HL-60 (cell line): ENCODE data around the gene NPAS1.

Source experiments
- CTCF ChIP-seq: IDR thresholded peaks from one replicate; pipeline ENCODE4 v1.5.1; 2011; ENCODE audit warnings: low read length, control low read depth, inconsistent platforms; ENCODE audit not compliant: insufficient read depth
- GABPA ChIP-seq: IDR thresholded peaks from 2 replicates; pipeline ENCODE4 v1.6.1; 2012; ENCODE audit warnings: low read depth
- SPI1 ChIP-seq: IDR thresholded peaks from 2 replicates; pipeline ENCODE4 v1.6.1; 2012; ENCODE audit warnings: low read depth, mild to moderate bottlenecking, borderline replicate concordance
- TF ChIP-seq, protein P1 (sequence below): IDR thresholded peaks from 2 replicates; pipeline ENCODE4 v1.6.1; 2012; ENCODE audit warnings: low read depth; ENCODE audit not compliant: insufficient replicate concordance

GRCh38 chr19:46995492-46995891 lies 24.1 kb upstream of the NPAS1 start:
- TF ChIP-seq CTCF (no peak), SPI1 (no peak), GABPA (no peak)
- TF ChIP-seq, protein P1, sequence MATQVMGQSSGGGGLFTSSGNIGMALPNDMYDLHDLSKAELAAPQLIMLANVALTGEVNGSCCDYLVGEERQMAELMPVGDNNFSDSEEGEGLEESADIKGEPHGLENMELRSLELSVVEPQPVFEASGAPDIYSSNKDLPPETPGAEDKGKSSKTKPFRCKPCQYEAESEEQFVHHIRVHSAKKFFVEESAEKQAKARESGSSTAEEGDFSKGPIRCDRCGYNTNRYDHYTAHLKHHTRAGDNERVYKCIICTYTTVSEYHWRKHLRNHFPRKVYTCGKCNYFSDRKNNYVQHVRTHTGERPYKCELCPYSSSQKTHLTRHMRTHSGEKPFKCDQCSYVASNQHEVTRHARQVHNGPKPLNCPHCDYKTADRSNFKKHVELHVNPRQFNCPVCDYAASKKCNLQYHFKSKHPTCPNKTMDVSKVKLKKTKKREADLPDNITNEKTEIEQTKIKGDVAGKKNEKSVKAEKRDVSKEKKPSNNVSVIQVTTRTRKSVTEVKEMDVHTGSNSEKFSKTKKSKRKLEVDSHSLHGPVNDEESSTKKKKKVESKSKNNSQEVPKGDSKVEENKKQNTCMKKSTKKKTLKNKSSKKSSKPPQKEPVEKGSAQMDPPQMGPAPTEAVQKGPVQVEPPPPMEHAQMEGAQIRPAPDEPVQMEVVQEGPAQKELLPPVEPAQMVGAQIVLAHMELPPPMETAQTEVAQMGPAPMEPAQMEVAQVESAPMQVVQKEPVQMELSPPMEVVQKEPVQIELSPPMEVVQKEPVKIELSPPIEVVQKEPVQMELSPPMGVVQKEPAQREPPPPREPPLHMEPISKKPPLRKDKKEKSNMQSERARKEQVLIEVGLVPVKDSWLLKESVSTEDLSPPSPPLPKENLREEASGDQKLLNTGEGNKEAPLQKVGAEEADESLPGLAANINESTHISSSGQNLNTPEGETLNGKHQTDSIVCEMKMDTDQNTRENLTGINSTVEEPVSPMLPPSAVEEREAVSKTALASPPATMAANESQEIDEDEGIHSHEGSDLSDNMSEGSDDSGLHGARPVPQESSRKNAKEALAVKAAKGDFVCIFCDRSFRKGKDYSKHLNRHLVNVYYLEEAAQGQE = no peak
